Lower leg skin (tissue), 3 donors: ENCODE results near the gene MUTYH.

Experiments
- CTCF ChIP-seq, 3 donors: fragments of 450-650 bp; IDR thresholded peaks; one replicate each; pipeline ENCODE4 v1.5.1; 2016; ENCODE audit warnings: antibody characterized with exemption in 3 of 3, mild to moderate bottlenecking in 3 of 3, moderate library complexity in 2 of 3
- POLR2A ChIP-seq, 2 donors: fragments of 450-650 bp; IDR thresholded peaks; one replicate each; pipeline ENCODE4 v1.6.1; 2016 to 2017; ENCODE audit warnings: antibody characterized with exemption in 2 of 2, mild to moderate bottlenecking in 1 of 2, moderate library complexity in 1 of 2

GRCh38 chr1:45314266-45314665, 26.0 kb downstream of the MUTYH start:
- no peak for TF ChIP-seq POLR2A (IDR thresholded peaks at IDR 0.05)
- TF ChIP-seq CTCF (IDR thresholded peaks at IDR 0.05) = no peak
